Lower leg skin (tissue), 4 donors: ENCODE results near the gene NDST1. TPM values are rescaled to one million over a fixed set of nuclear protein-coding genes. Genes with fewer than 3 reads are reported as not detected.

Source experiments
- DNase-seq, 2 donors: peaks; one replicate each; pipeline ENCODE4 v3.0.0-alpha.2; 2019; ENCODE audit warnings: low spot score in 2 of 2
- H3K4me3 ChIP-seq: fragments of 200-600 bp; sonication (generic); 2 replicates; pipeline ENCODE4 v1.5.1; 2017; ENCODE audit warnings: mild to moderate bottlenecking, low read depth; ENCODE audit not compliant: poor library complexity, severe bottlenecking
- CTCF ChIP-seq, 3 donors: fragments of 450-650 bp; IDR thresholded peaks; one replicate each; pipeline ENCODE4 v1.5.1; 2016; ENCODE audit warnings: antibody characterized with exemption in 3 of 3, mild to moderate bottlenecking in 3 of 3, moderate library complexity in 2 of 3
- POLR2A ChIP-seq, 2 donors: fragments of 450-650 bp; IDR thresholded peaks; one replicate each; pipeline ENCODE4 v1.6.1; 2016 to 2017; ENCODE audit warnings: antibody characterized with exemption in 2 of 2, mild to moderate bottlenecking in 1 of 2, moderate library complexity in 1 of 2
- WGBS, 2 donors: methylation state at CpG; one replicate each; pipeline ENCODE4 v1.1.5; 2018; 5-methylcytosine and 5-hydroxymethylcytosine counted together
- intact Hi-C: fragments of 100-400 bp; cut with DNase I; formaldehyde crosslinking; loops from one replicate; pipeline ENCODE4 v1.15.0; 2023; ENCODE audit warnings: low total_unique reads
- total RNA-seq, 4 donors: library from RNA; depleted of rRNA; stranded (reverse); fragments of >200 nt; gene quantifications; one replicate each; pipeline ENCODE4 v1.1.0, GENCODE V29; 2016

The NDST1 gene
- total RNA-seq, 4 donors from 2014 or later, result 62.9 to 127 (median 115) TPM

GRCh38 chr5:150585781-150586341, 77.9 kb downstream of the NDST1 start:
- WGBS, 2 donors, result 73 to 84% methylated on average over 8 to 9 of the region's 9 CpGs
- intact Hi-C loops, result no loop called here
- no peak for TF ChIP-seq POLR2A (IDR thresholded peaks at IDR 0.05)
- TF ChIP-seq CTCF (IDR thresholded peaks at IDR 0.05), result no peak
- H3K4me3 ChIP-seq, result no peak overlapping the region
- DNase-seq, result no peak

GRCh38 chr5:150587016-150587415, 79.1 kb downstream of the NDST1 start:
- intact Hi-C loops, result no loop called here

GRCh38 chr5:150587856-150588595, 80.1 kb downstream of the NDST1 start:
- intact Hi-C loops, result no loop called here
- H3K4me3 ChIP-seq, result no peak overlapping the region
- no peak for DNase-seq
- TF ChIP-seq CTCF (IDR thresholded peaks at IDR 0.05), result no peak
- no peak for TF ChIP-seq POLR2A (IDR thresholded peaks at IDR 0.05)
- 58 to 63% methylated on average over 6 of the region's 6 CpGs for WGBS, 2 donors

More at GRCh38 chr5:150587016-150587415, 79.1 kb downstream of the NDST1 start:
- no peak overlapping the region for H3K4me3 ChIP-seq
- TF ChIP-seq POLR2A (IDR thresholded peaks at IDR 0.05), result no peak
- no peak for TF ChIP-seq CTCF (IDR thresholded peaks at IDR 0.05)
- DNase-seq, result no peak

GRCh38 chr5:150588596-150588890, 80.6 kb downstream of the NDST1 start:
- DNase-seq, result no peak
- 86 to 93% methylated on average over 1 of the region's 1 CpG for WGBS, 2 donors
- TF ChIP-seq CTCF (IDR thresholded peaks at IDR 0.05), result no peak
- no peak for TF ChIP-seq POLR2A (IDR thresholded peaks at IDR 0.05)
- intact Hi-C loops, result no loop called here
- H3K4me3 ChIP-seq, result no peak overlapping the region

- DNase-seq, result peak in 1 of 2 donors; percentile 88
- intact Hi-C loops, result no loop called here
- H3K4me3 ChIP-seq, result no peak overlapping the region
- TF ChIP-seq POLR2A (IDR thresholded peaks at IDR 0.05), result no peak
- TF ChIP-seq CTCF (IDR thresholded peaks at IDR 0.05), result no peak
- 38% methylated on average over 12 of the region's 12 CpGs for WGBS, 2 donors
Measured at GRCh38 chr5:150589862-150590601, 82.1 kb downstream of the NDST1 start.
